Glomerular visceral epithelial cell (primary cell): ENCODE measurements around the gene RASA4B.
"Not testable (repeated sequence)": the region's sequence is repeated elsewhere in the genome, so short reads cannot be mapped to it uniquely, and the experiment has no call there.

Experiments used
- DNase-seq: peaks from one replicate; pipeline ENCODE4 v3.0.0-alpha.2; 2016; ENCODE audit errors: extremely low spot score

Gene RASA4B

GRCh38 chr7:102517550-102518147, at the start of gene RASA4B:
Gene RASA4B, minus strand, starts transcription at chr7:102517777. Its CDS starts 67 bp downstream, at chr7:102517710.
- DNase-seq, result peak; percentile 20

GRCh38 chr7:102550808-102551422, 33.3 kb upstream of the RASA4B start, which contains the start of gene SPDYE2:
Gene SPDYE2, plus strand, starts transcription at chr7:102551226. Its CDS starts 2,030 bp downstream, at chr7:102553256.
- not testable (repeated sequence) for DNase-seq

- DNase-seq, result not testable (repeated sequence)
Observed at GRCh38 chr7:102546353-102546752, 28.8 kb upstream of the RASA4B start.

- not testable (repeated sequence) for DNase-seq
Observed at GRCh38 chr7:102545288-102545687, 27.7 kb upstream of the RASA4B start.

GRCh38 chr7:102544372-102544771, 26.8 kb upstream of the RASA4B start:
- DNase-seq, result not testable (repeated sequence)

- not testable (repeated sequence) for DNase-seq
Observed at GRCh38 chr7:102543596-102543995, 26.0 kb upstream of the RASA4B start, which contains the start of gene UPK3BL2. Gene UPK3BL2, minus strand, starts transcription at chr7:102543696. Its CDS starts 60 bp downstream, at chr7:102543636.

- DNase-seq, result not testable (repeated sequence)
Observed at GRCh38 chr7:102542771-102543170, 25.2 kb upstream of the RASA4B start.

GRCh38 chr7:102542083-102542482, 24.5 kb upstream of the RASA4B start:
- DNase-seq, result not testable (repeated sequence)

GRCh38 chr7:102540604-102541003, 23.0 kb upstream of the RASA4B start:
- not testable (repeated sequence) for DNase-seq

- DNase-seq, result not testable (repeated sequence)
Observed at GRCh38 chr7:102535062-102535615, 17.6 kb upstream of the RASA4B start.

GRCh38 chr7:102532127-102532526, 14.6 kb upstream of the RASA4B start:
- DNase-seq, result not testable (repeated sequence)

- DNase-seq, result not testable (repeated sequence)
Observed at GRCh38 chr7:102531583-102531982, 14.0 kb upstream of the RASA4B start.

GRCh38 chr7:102527822-102528793, 10.5 kb upstream of the RASA4B start:
- not testable (repeated sequence) for DNase-seq

GRCh38 chr7:102527182-102527581, 9.6 kb upstream of the RASA4B start:
- not testable (repeated sequence) for DNase-seq

GRCh38 chr7:102524803-102525202, 7.2 kb upstream of the RASA4B start:
- not testable (repeated sequence) for DNase-seq

- not testable (repeated sequence) for DNase-seq
Observed at GRCh38 chr7:102520797-102521196, 3.2 kb upstream of the RASA4B start.

GRCh38 chr7:102516951-102517350, 626 bp downstream of the RASA4B start:
- DNase-seq, result not testable (repeated sequence)

GRCh38 chr7:102515889-102516288, 1.7 kb downstream of the RASA4B start:
- not testable (repeated sequence) for DNase-seq

GRCh38 chr7:102514881-102515721, 2.5 kb downstream of the RASA4B start:
- not testable (repeated sequence) for DNase-seq

- DNase-seq, result peak; percentile 39
Observed at GRCh38 chr7:102512642-102513221, 4.8 kb downstream of the RASA4B start.
